Posterior cingulate gyrus (tissue), 11 donors: Measurements from ENCODE around the gene OAT.

Experiments
- DNase-seq, 10 donors: peaks; one replicate each; pipeline versions ENCODE4 v3.0.0 to v3.0.0-alpha.2; 2020 to 2021; ENCODE audit warnings: mixed read lengths in 3 of 10
- intact Hi-C: fragments of 100-400 bp; cut with DNase I; formaldehyde crosslinking; loops from one replicate; pipeline ENCODE4 v1.15.1; 2023

Gene OAT

GRCh38 chr10:124366825-124367224, 51.9 kb downstream of the OAT start:
- DNase-seq = peak in 1 of 10 donors; percentile 47
- intact Hi-C loops = loop anchor here (10.0 kb wide), 1 partner anchor 102 kb away; no protein-coding TSS in a partner anchor

GRCh38 chr10:124366343-124366742, 52.4 kb downstream of the OAT start:
- peak in 1 of 10 donors; percentile 16 for DNase-seq
- intact Hi-C loops = loop anchor here (10.0 kb wide), 1 partner anchor 102 kb away; no protein-coding TSS in a partner anchor

GRCh38 chr10:124364674-124365073, 54.0 kb downstream of the OAT start:
- intact Hi-C loops = loop anchor here (10.0 kb wide), 1 partner anchor 100 kb away; no protein-coding TSS in a partner anchor
- DNase-seq = no peak

- peak in 1 of 10 donors; percentile 11 for DNase-seq
- intact Hi-C loops = loop anchor here (10.0 kb wide), 1 partner anchor 98 kb away; no protein-coding TSS in a partner anchor
These were observed 56.2 kb downstream of the OAT start for GRCh38 chr10:124362568-124362967.

- DNase-seq = no peak
- intact Hi-C loops = no loop called here
These were observed 59.3 kb downstream of the OAT start for GRCh38 chr10:124359336-124359832.

GRCh38 chr10:124357561-124357885, 61.2 kb downstream of the OAT start:
- intact Hi-C loops = no loop called here
- peak in 1 of 10 donors; percentile 43 for DNase-seq

GRCh38 chr10:124356701-124357560, 61.8 kb downstream of the OAT start:
- DNase-seq = peak in 1 of 10 donors; percentile 57
- intact Hi-C loops = no loop called here

- intact Hi-C loops = no loop called here
These were observed 64.0 kb downstream of the OAT start for GRCh38 chr10:124354411-124355382.

GRCh38 chr10:124353896-124354295, 64.8 kb downstream of the OAT start:
- DNase-seq = no peak
- intact Hi-C loops = no loop called here

More at GRCh38 chr10:124354411-124355382, 64.0 kb downstream of the OAT start:
- DNase-seq = peak in 3 of 10 donors; percentile 16 to 87 (median 30)

GRCh38 chr10:124353091-124353815, 65.5 kb downstream of the OAT start:
- intact Hi-C loops = no loop called here
- DNase-seq = no peak

- DNase-seq = no peak
- intact Hi-C loops = no loop called here
These were observed 67.1 kb downstream of the OAT start for GRCh38 chr10:124351481-124352220.

- intact Hi-C loops = no loop called here
- no peak for DNase-seq
These were observed 67.9 kb downstream of the OAT start for GRCh38 chr10:124350806-124351205.

- DNase-seq = no peak
- intact Hi-C loops = no loop called here
These were observed 68.8 kb downstream of the OAT start for GRCh38 chr10:124349996-124350280.

- intact Hi-C loops = no loop called here
- no peak for DNase-seq
These were observed 69.3 kb downstream of the OAT start for GRCh38 chr10:124349231-124349995.

- DNase-seq = no peak
- intact Hi-C loops = no loop called here
These were observed 69.9 kb downstream of the OAT start for GRCh38 chr10:124348801-124349200.

- intact Hi-C loops = no loop called here
- DNase-seq = no peak
These were observed 70.8 kb downstream of the OAT start for GRCh38 chr10:124347956-124348355.
